Measurements from ENCODE around the gene SSH2.
"Not testable (repeated sequence)": the region's sequence is repeated elsewhere in the genome, so short reads cannot be mapped to it uniquely, and the experiment has no call there.

Gene SSH2

GRCh38 chr17:29959658-29960337 lies 29.8 kb upstream of the SSH2 start:
- no peak for DNase-seq (ENCODE audit: low spot score)
- no peak for TF ChIP-seq CTCF (IDR thresholded peaks at IDR 0.05)
- no peak overlapping the region for H3K27ac ChIP-seq
- H3K4me3 ChIP-seq, result no peak overlapping the region

GRCh38 chr17:29958947-29959657 lies 29.1 kb upstream of the SSH2 start:
- Histone ChIP-seq H3K27ac (no peak overlapping the region), H3K4me3 (no peak overlapping the region)
- no peak for DNase-seq (ENCODE audit: low spot score)
- no peak for TF ChIP-seq CTCF (IDR thresholded peaks at IDR 0.05)

- DNase-seq (ENCODE audit: low spot score); H3K4me3 ChIP-seq; H3K27ac ChIP-seq: not testable (repeated sequence)
Measured at GRCh38 chr17:29957488-29957887, 27.5 kb upstream of the SSH2 start.

- no peak for TF ChIP-seq CTCF (IDR thresholded peaks at IDR 0.05)
- Histone ChIP-seq H3K27ac (no peak overlapping the region), H3K4me3 (no peak overlapping the region)
- no peak for DNase-seq (ENCODE audit: low spot score)
Measured at GRCh38 chr17:29956225-29956624, 26.2 kb upstream of the SSH2 start.

- no peak for DNase-seq (ENCODE audit: low spot score)
- H3K27ac ChIP-seq, result no peak overlapping the region
- H3K4me3 ChIP-seq, result no peak overlapping the region
- no peak for TF ChIP-seq CTCF (IDR thresholded peaks at IDR 0.05)
Measured at GRCh38 chr17:29954405-29954804, 24.4 kb upstream of the SSH2 start.

- H3K4me3 ChIP-seq, result no peak overlapping the region
- no peak for DNase-seq (ENCODE audit: low spot score)
- H3K27ac ChIP-seq, result no peak overlapping the region
- TF ChIP-seq CTCF (IDR thresholded peaks at IDR 0.05), result no peak
Measured at GRCh38 chr17:29949696-29950095, 19.7 kb upstream of the SSH2 start.

- Histone ChIP-seq H3K27ac (no peak overlapping the region), H3K4me3 (no peak overlapping the region)
- no peak for DNase-seq (ENCODE audit: low spot score)
- TF ChIP-seq CTCF (IDR thresholded peaks at IDR 0.05), result no peak
Measured at GRCh38 chr17:29948448-29949215, 18.6 kb upstream of the SSH2 start.

Data from coronary artery (tissue), 2 donors.